Mesenchymal stem cell (in vitro differentiated cells and primary cell): ENCODE measurements around the gene CHST15.

Experiments used
- DNase-seq: peaks from one replicate; pipeline ENCODE4 v3.0.0-alpha.2; 2013
- H2AFZ ChIP-seq: one replicate; pipeline ENCODE4 v1.6.1; 2013; ENCODE audit warnings: low read depth, mild to moderate bottlenecking, control low read depth, inconsistent platforms, low read length, moderate library complexity
- H2AK5ac ChIP-seq: 2 replicates; pipeline ENCODE4 v1.6.1; 2013; ENCODE audit warnings: low read length, moderate library complexity, mild to moderate bottlenecking, inconsistent platforms; ENCODE audit not compliant: severe bottlenecking
- H2BK120ac ChIP-seq: one replicate; pipeline ENCODE4 v1.6.1; 2013; ENCODE audit warnings: low read depth, mild to moderate bottlenecking, inconsistent platforms, low read length, moderate library complexity
- H2BK12ac ChIP-seq, 2 experiments: one replicate each; pipeline ENCODE4 v1.6.1; 2013; ENCODE audit warnings: inconsistent platforms in 2 of 2, low read length in 2 of 2, mild to moderate bottlenecking in 2 of 2, moderate library complexity in 2 of 2, control low read depth in 1 of 2
- H2BK15ac ChIP-seq: one replicate; pipeline ENCODE4 v1.6.1; 2013; ENCODE audit warnings: mild to moderate bottlenecking, low read depth, inconsistent platforms; ENCODE audit not compliant: poor library complexity, severe bottlenecking
- H2BK5ac ChIP-seq: 2 replicates; pipeline ENCODE4 v1.6.1; 2013; ENCODE audit warnings: low read depth, mild to moderate bottlenecking, low read length, control low read depth, inconsistent platforms; ENCODE audit not compliant: poor library complexity, severe bottlenecking
- H3K14ac ChIP-seq, 2 experiments: one replicate each; pipeline ENCODE4 v1.6.1; 2013; ENCODE audit warnings: inconsistent platforms in 2 of 2, low read length in 2 of 2, control low read depth in 1 of 2, mild to moderate bottlenecking in 1 of 2, moderate library complexity in 1 of 2
- H3K18ac ChIP-seq, 2 experiments: one replicate each; pipeline ENCODE4 v1.6.1; 2013; ENCODE audit warnings: inconsistent platforms in 2 of 2, low read length in 2 of 2, control low read depth in 1 of 2, low read depth in 1 of 2, mild to moderate bottlenecking in 1 of 2
- H3K23ac ChIP-seq, 2 experiments: one replicate each; pipeline ENCODE4 v1.6.1; 2013; ENCODE audit warnings: inconsistent platforms in 2 of 2, low read length in 2 of 2, mild to moderate bottlenecking in 2 of 2, moderate library complexity in 2 of 2, control low read depth in 1 of 2
- H3K27ac ChIP-seq: 2 replicates; pipeline ENCODE4 v1.5.1; 2013; ENCODE audit warnings: mild to moderate bottlenecking, moderate library complexity, low read length, control low read depth, inconsistent platforms; ENCODE audit not compliant: poor library complexity, severe bottlenecking
- H3K27me3 ChIP-seq, 2 experiments: 2 replicates each; pipeline versions ENCODE4 v1.6.1 to v1.7.0; 2013; ENCODE audit warnings: low read length in 2 of 2, mild to moderate bottlenecking in 2 of 2, moderate library complexity in 2 of 2, control low read depth in 1 of 2, inconsistent platforms in 1 of 2; ENCODE audit not compliant: control insufficient read depth in 1 of 2, insufficient read depth in 1 of 2
- H3K36me3 ChIP-seq, 2 experiments: 2 replicates each; pipeline versions ENCODE4 v1.6.1 to v1.7.0; 2013; ENCODE audit warnings: low read length in 2 of 2, control low read depth in 1 of 2, inconsistent platforms in 1 of 2, low read depth in 1 of 2, mild to moderate bottlenecking in 1 of 2; ENCODE audit not compliant: insufficient read depth in 2 of 2, control insufficient read depth in 1 of 2
- H3K4ac ChIP-seq, 2 experiments: one replicate each; pipeline ENCODE4 v1.6.1; 2013; ENCODE audit warnings: inconsistent platforms in 2 of 2, low read length in 2 of 2, mild to moderate bottlenecking in 2 of 2, moderate library complexity in 2 of 2, control low read depth in 1 of 2, low read depth in 1 of 2
- H3K4me1 ChIP-seq: 2 replicates; pipeline ENCODE4 v1.6.1; 2013; ENCODE audit warnings: low read depth, low read length, control low read depth; ENCODE audit not compliant: control insufficient read depth, insufficient read depth
- H3K4me2 ChIP-seq: 2 replicates; pipeline ENCODE4 v1.6.1; 2013; ENCODE audit warnings: low read length, mild to moderate bottlenecking, inconsistent platforms; ENCODE audit not compliant: poor library complexity, severe bottlenecking
- H3K4me3 ChIP-seq, 2 experiments: 2 replicates each; pipeline versions ENCODE4 v1.5.1 to v1.7.0; 2013; ENCODE audit warnings: low read length in 2 of 2, mild to moderate bottlenecking in 2 of 2, control low read depth in 1 of 2, low read depth in 1 of 2; ENCODE audit not compliant: insufficient read depth in 1 of 2
- H3K79me1 ChIP-seq: replicated peaks from 2 replicates; pipeline ENCODE4 v1.6.1; 2013; ENCODE audit warnings: mild to moderate bottlenecking, control low read depth, low read length, inconsistent platforms; ENCODE audit not compliant: poor library complexity, severe bottlenecking
- H3K9ac ChIP-seq: 2 replicates; pipeline ENCODE4 v1.7.0; 2013; ENCODE audit warnings: mild to moderate bottlenecking, low read length, moderate library complexity
- H3K9me3 ChIP-seq: 2 replicates; pipeline ENCODE4 v1.7.0; 2013; ENCODE audit warnings: mild to moderate bottlenecking, low read length; ENCODE audit not compliant: control insufficient read depth
- H4K8ac ChIP-seq: one replicate; pipeline ENCODE4 v1.6.1; 2013; ENCODE audit warnings: inconsistent platforms, mild to moderate bottlenecking, low read length, moderate library complexity
- H4K91ac ChIP-seq: one replicate; pipeline ENCODE4 v1.6.1; 2013; ENCODE audit warnings: mild to moderate bottlenecking, low read length, inconsistent platforms
- WGBS: methylation state at CpG from one replicate; pipeline ENCODE4 v1.1.7; 2013; ENCODE audit warnings: mixed read lengths; 5-methylcytosine and 5-hydroxymethylcytosine counted together

The CHST15 gene

GRCh38 chr10:123986736-123987135, 106.7 kb downstream of the CHST15 start:
- no peak overlapping the region for H2BK12ac ChIP-seq
- no peak overlapping the region for H2BK15ac ChIP-seq
- no peak overlapping the region for H3K9ac ChIP-seq
- no peak overlapping the region for H3K4ac ChIP-seq
- peaks cover 11% of the 10 kb centered on the region for H3K9me3 ChIP-seq
- no peak overlapping the region for H4K8ac ChIP-seq
- no peak overlapping the region for H2BK5ac ChIP-seq
- H3K18ac ChIP-seq, result no peak overlapping the region
- H2AFZ ChIP-seq, result no peak overlapping the region
- H3K36me3 ChIP-seq, result no peaks in the 10 kb centered on the region
- no peak overlapping the region for H3K4me2 ChIP-seq
- H3K4me3 ChIP-seq, result no peak overlapping the region
- no peak overlapping the region for H3K14ac ChIP-seq
- H4K91ac ChIP-seq, result no peak overlapping the region
- no peak overlapping the region for H2BK120ac ChIP-seq
- DNase-seq, result no peak
- H2AK5ac ChIP-seq, result no peak overlapping the region
- peaks cover 0 to 29% of the 10 kb centered on the region in 2 experiments for H3K27me3 ChIP-seq
- 44% methylated on average over 1 of the region's 1 CpG for WGBS
- no peaks in the 10 kb centered on the region for H3K79me1 ChIP-seq
- H3K4me1 ChIP-seq, result no peaks in the 10 kb centered on the region
- H3K23ac ChIP-seq, result no peak overlapping the region
- no peak overlapping the region for H3K27ac ChIP-seq

DNA sequence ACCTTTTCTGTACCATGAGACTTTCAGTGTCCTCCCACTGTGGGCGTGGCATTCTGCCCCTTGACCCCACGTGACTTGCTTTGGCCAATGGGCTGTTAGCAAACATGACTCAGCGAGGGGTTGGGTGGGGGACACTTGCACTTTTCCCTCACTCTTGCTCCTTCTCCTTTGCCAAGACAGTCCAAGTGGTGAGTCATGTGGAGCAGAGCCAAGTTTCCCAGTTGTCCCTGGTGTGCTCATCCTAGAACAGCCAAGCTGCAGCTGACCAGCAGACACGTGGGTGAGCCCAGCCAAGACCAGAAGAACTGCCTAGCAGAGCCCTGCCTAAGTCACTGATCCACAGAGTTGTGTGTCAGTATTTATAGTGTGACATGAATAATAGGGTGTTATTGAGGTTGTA, 119.0 kb downstream of the CHST15 start:
- Histone ChIP-seq H3K9me3 (peaks cover 26% of the 10 kb centered on the region), H4K8ac (no peak overlapping the region), H4K91ac (no peak overlapping the region), H3K27me3 (peaks cover 46 to 50% of the 10 kb centered on the region in 2 experiments), H2BK12ac (no peak overlapping the region), H3K4me2 (no peak overlapping the region), H3K4ac (no peak overlapping the region), H3K14ac (no peak overlapping the region), H3K18ac (no peak overlapping the region), H3K4me1 (peaks cover 10% of the 10 kb centered on the region), H3K36me3 (no peaks in the 10 kb centered on the region), H3K23ac (no peak overlapping the region), H2BK5ac (no peak overlapping the region), H2AFZ (no peak overlapping the region), H3K9ac (no peak overlapping the region), H2BK120ac (no peak overlapping the region), H3K79me1 (no peaks in the 10 kb centered on the region), H2BK15ac (no peak overlapping the region), H3K27ac (no peak overlapping the region), H3K4me3 (peak overlapping the region in 1 of 2 experiments; percentile 29), H2AK5ac (no peak overlapping the region)
- peak; percentile 60 for DNase-seq
- WGBS, result 59% methylated on average over 4 of the region's 4 CpGs

- Histone ChIP-seq H3K79me1 (no peaks in the 10 kb centered on the region), H3K18ac (no peak overlapping the region), H3K27ac (no peak overlapping the region), H3K4ac (no peak overlapping the region), H3K36me3 (no peaks in the 10 kb centered on the region), H4K8ac (no peak overlapping the region), H3K27me3 (peaks cover 53 to 55% of the 10 kb centered on the region in 2 experiments), H3K4me3 (peak overlapping the region in 1 of 2 experiments; percentile 58), H2AFZ (no peak overlapping the region), H2BK15ac (no peak overlapping the region), H2BK120ac (no peak overlapping the region), H2BK5ac (no peak overlapping the region), H3K4me1 (peaks cover 10% of the 10 kb centered on the region), H2BK12ac (no peak overlapping the region), H3K9ac (no peak overlapping the region), H3K14ac (no peak overlapping the region), H2AK5ac (no peak overlapping the region), H4K91ac (no peak overlapping the region), H3K23ac (no peak overlapping the region), H3K4me2 (peak overlapping the region; percentile 17), H3K9me3 (peaks cover 19% of the 10 kb centered on the region)
- no peak for DNase-seq
- WGBS, result 7% methylated on average over 53 of the region's 62 CpGs
These were observed 120.7 kb downstream of the CHST15 start for GRCh38 chr10:123972481-123973401.

DNA sequence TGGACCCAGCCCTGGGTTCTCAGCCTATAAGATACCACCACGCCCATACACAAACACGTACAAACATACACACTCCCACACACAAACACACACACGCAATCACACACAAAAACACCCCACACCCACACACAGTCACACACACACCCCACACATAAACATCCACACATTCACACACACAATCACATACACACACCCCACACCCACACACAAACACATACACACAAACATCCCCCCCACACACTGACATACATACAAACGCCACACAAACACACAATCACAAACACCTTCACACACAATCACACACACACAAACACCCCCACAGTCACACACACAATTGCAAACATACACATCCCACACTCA, 122.5 kb downstream of the CHST15 start:
- H3K4ac ChIP-seq, result no peak overlapping the region
- no peak overlapping the region for H2AK5ac ChIP-seq
- no peak overlapping the region for H3K4me3 ChIP-seq
- H3K9ac ChIP-seq, result no peak overlapping the region
- H3K9me3 ChIP-seq, result peaks cover 17% of the 10 kb centered on the region
- H3K18ac ChIP-seq, result no peak overlapping the region
- H2BK5ac ChIP-seq, result no peak overlapping the region
- H3K4me1 ChIP-seq, result peaks cover 10% of the 10 kb centered on the region
- H2AFZ ChIP-seq, result no peak overlapping the region
- H4K91ac ChIP-seq, result no peak overlapping the region
- H3K27me3 ChIP-seq, result peaks cover 51 to 59% of the 10 kb centered on the region in 2 experiments
- no peaks in the 10 kb centered on the region for H3K36me3 ChIP-seq
- no peak overlapping the region for H3K14ac ChIP-seq
- H3K79me1 ChIP-seq, result no peaks in the 10 kb centered on the region
- no peak overlapping the region for H4K8ac ChIP-seq
- no peak overlapping the region for H2BK12ac ChIP-seq
- H3K23ac ChIP-seq, result no peak overlapping the region
- no peak overlapping the region for H3K4me2 ChIP-seq
- no peak overlapping the region for H2BK15ac ChIP-seq
- no peak for DNase-seq
- no peak overlapping the region for H3K27ac ChIP-seq
- H2BK120ac ChIP-seq, result no peak overlapping the region
- WGBS, result 60% methylated on average over 4 of the region's 4 CpGs
